ENCODE measurements around the gene CHRNA10. TPM values are rescaled to one million over a fixed set of nuclear protein-coding genes. Genes with fewer than 3 reads are reported as not detected.

Gene CHRNA10
- total RNA-seq, 4 donors from 2014 or later: 0.38 to 1.1 (median 1.1) TPM; not detected in 1

- TF ChIP-seq POLR2A (IDR thresholded peaks at IDR 0.05) (no peak), CTCF (IDR thresholded peaks at IDR 0.05) (no peak)
- no peak for DNase-seq
- intact Hi-C loops (cut with DNase I): no loop called here
- H3K4me3 ChIP-seq: no peak overlapping the region
- H3K27me3 ChIP-seq: peaks cover 0 to 18% (median 0%) of the 10 kb centered on the region in 4 donors
- H3K27ac ChIP-seq: no peak overlapping the region
- 43 to 53% methylated on average over 3 to 6 of the region's 8 CpGs for WGBS, 2 donors
- H3K4me1 ChIP-seq: peaks cover 10 to 22% (median 10%) of the 10 kb centered on the region in 3 donors
- no peaks in the 10 kb centered on the region for H3K36me3 ChIP-seq
- no peaks in the 10 kb centered on the region for H3K9me3 ChIP-seq
Observed at GRCh38 chr11:3641191-3641590, 30.0 kb downstream of the CHRNA10 start.

DNA sequence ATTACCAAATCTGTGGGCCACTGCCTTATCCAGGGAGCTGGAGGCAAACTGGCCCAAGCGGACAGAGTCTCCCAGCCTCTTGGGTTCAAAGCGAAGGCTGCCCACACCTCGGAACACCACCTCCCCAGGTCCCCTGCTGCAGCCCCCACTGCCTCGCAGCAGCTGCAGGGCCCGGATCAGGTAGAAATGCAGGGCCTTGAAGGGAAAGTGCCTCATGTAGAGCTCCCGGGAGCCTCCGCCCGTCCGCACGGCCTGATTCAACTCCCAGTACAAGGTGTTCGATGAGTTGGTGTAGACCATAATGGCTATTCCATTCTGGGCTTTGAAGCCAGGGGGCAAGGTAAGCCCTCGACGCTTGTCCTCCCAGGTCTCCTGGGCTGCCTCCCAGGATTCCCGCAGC, 31.3 kb downstream of the CHRNA10 start:
- no peak for DNase-seq
- peaks cover 0 to 18% (median 0%) of the 10 kb centered on the region in 4 donors for H3K27me3 ChIP-seq
- no peak for TF ChIP-seq CTCF (IDR thresholded peaks at IDR 0.05)
- TF ChIP-seq POLR2A (IDR thresholded peaks at IDR 0.05): no peak

GRCh38 chr11:3638513-3638912, 32.7 kb downstream of the CHRNA10 start:
- intact Hi-C loops (cut with DNase I): no loop called here
- WGBS, 2 donors: 83 to 96% methylated on average over 2 to 3 of the region's 5 CpGs
- no peak for DNase-seq

More for the DNA sequence above, 31.3 kb downstream of the CHRNA10 start:
- Histone ChIP-seq H3K9me3 (no peaks in the 10 kb centered on the region), H3K4me1 (peaks cover 10 to 22% (median 10%) of the 10 kb centered on the region in 3 donors), H3K36me3 (no peaks in the 10 kb centered on the region), H3K4me3 (no peak overlapping the region), H3K27ac (no peak overlapping the region)
- 92 to 100% methylated on average over 1 to 5 of the region's 14 CpGs for WGBS, 2 donors
- intact Hi-C loops (cut with DNase I): no loop called here

DNA sequence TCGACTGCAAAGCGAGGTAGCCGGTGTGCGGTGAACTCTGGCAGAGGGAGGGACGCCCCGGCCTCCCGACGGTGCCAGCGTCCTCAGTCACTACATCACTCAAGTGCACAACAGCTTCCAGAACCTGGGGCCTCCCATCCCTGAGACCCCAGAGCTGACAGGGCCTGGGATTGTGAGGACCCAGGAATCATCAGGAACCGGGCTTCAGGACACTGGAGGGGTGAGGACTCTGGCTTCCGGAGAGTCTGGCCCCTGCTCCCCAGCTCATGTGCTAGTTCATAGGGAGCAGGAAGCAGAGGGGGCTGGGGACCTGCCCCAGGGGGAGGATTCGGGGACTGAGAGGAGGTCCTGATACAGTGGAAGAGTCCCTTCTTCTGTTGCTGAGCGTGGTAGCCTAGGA, 34.0 kb downstream of the CHRNA10 start:
- Histone ChIP-seq H3K9me3 (no peaks in the 10 kb centered on the region), H3K4me1 (peaks cover 0 to 7% (median 1%) of the 10 kb centered on the region in 3 donors), H3K27me3 (peaks cover 0 to 6% (median 0%) of the 10 kb centered on the region in 4 donors), H3K27ac (no peak overlapping the region), H3K36me3 (no peaks in the 10 kb centered on the region), H3K4me3 (no peak overlapping the region)
- intact Hi-C loops (cut with DNase I): no loop called here
- TF ChIP-seq POLR2A (IDR thresholded peaks at IDR 0.05): no peak
- no peak for TF ChIP-seq CTCF (IDR thresholded peaks at IDR 0.05)
- WGBS, 2 donors: 73 to 80% methylated on average over 5 to 6 of the region's 13 CpGs
- DNase-seq: no peak

More at GRCh38 chr11:3638513-3638912, 32.7 kb downstream of the CHRNA10 start:
- H3K27ac ChIP-seq: no peak overlapping the region
- H3K4me1 ChIP-seq: peaks cover 10 to 20% (median 10%) of the 10 kb centered on the region in 3 donors
- no peaks in the 10 kb centered on the region for H3K9me3 ChIP-seq
- peaks cover 0 to 12% (median 0%) of the 10 kb centered on the region in 4 donors for H3K27me3 ChIP-seq
- TF ChIP-seq POLR2A (IDR thresholded peaks at IDR 0.05): no peak
- no peak for TF ChIP-seq CTCF (IDR thresholded peaks at IDR 0.05)
- no peaks in the 10 kb centered on the region for H3K36me3 ChIP-seq
- no peak overlapping the region for H3K4me3 ChIP-seq

DNA sequence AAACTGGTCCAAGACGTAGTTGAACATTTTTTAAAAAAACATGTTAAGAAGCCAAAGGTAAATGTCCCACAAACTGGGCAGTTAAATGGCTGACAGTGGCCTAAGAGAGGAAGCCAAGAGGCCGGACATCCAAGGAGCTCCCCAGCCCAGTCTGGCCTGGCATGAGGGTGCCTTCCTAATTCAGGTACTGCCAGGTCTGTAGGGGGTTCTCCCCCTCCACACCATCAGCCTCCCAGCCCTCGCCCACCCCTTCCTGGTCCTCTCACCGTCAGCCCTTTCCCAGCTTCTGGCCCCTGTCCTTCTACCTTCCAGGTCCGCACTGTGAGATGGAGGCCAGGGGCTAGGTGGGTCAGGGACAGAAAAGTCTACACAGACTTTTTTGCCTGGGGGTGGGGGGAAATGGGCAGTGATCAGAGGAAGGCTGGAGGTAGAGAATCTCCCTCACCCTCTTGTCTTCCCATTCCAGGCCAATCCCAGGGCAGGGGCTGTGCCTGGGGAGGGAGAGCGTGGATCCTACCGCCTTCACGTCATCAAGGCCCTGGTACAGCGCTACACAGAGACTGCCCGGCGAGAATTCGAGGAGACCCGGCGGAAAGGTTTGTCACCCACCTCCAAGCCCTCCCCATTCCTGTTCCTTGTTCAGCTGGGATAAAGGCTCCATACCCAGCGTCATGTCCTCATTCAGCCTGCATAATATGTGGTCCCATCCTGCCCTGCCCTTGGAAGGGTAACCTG, 35.4 kb downstream of the CHRNA10 start:
- TF ChIP-seq CTCF (IDR thresholded peaks at IDR 0.05): no peak
- WGBS, 2 donors: 83 to 88% methylated on average over 8 to 13 of the region's 15 CpGs
- Histone ChIP-seq H3K27me3 (no peaks in the 10 kb centered on the region), H3K4me3 (no peak overlapping the region), H3K4me1 (no peaks in the 10 kb centered on the region), H3K36me3 (no peaks in the 10 kb centered on the region), H3K9me3 (no peaks in the 10 kb centered on the region), H3K27ac (no peak overlapping the region)
- intact Hi-C loops (cut with DNase I): no loop called here
- no peak for DNase-seq

All from esophagus squamous epithelium (tissue), 5 donors.